PC-9 (cell line): ENCODE results near the gene CD84. TPM values are rescaled to one million over a fixed set of nuclear protein-coding genes. Genes with fewer than 3 reads are reported as not detected.

Experiments
- BruUV-seq: library from RNA; stranded (reverse); fragments of 400-500 nt; replicated peaks from 2 replicates; lab custom pipeline; 2021; lab: Mats Ljungman, UMichigan
- CTCF ChIA-PET: fragments of 300-600 bp; sonication (Branson Sonifier 250); formaldehyde crosslinking; loops from one replicate; lab custom pipeline; 2022; ENCODE audit warnings: antibody characterized with exemption; lab: Charles Lee
- POLR2A ChIA-PET: fragments of 300-600 bp; sonication (Branson Sonifier 250); formaldehyde crosslinking; loops from one replicate; lab custom pipeline; 2022; ENCODE audit warnings: antibody characterized with exemption; ENCODE audit not compliant: unreplicated experiment; lab: Charles Lee
- DNase-seq, 2 experiments: peaks; one replicate each; pipeline versions ENCODE4 v3.0.0 to v3.0.0-alpha.2; 2015 to 2022; ENCODE audit warnings: mixed read lengths in 1 of 2
- H2AFZ ChIP-seq: fragments of 200-600 bp; sonication (generic); 2 replicates; pipeline ENCODE4 v1.8.1; 2017; ENCODE audit warnings: antibody characterized with exemption
- H3F3A ChIP-seq: fragments of 200-600 bp; sonication (generic); 2 replicates; pipeline ENCODE4 v1.8.1; 2017; ENCODE audit warnings: antibody characterized with exemption, mild to moderate bottlenecking, low read depth; ENCODE audit not compliant: insufficient read depth
- H3K27ac ChIP-seq: fragments of 200-600 bp; sonication (generic); 2 replicates; pipeline ENCODE4 v1.6.1; 2016; ENCODE audit warnings: mixed run types
- H3K27me3 ChIP-seq: fragments of 200-600 bp; sonication (generic); 2 replicates; pipeline ENCODE4 v1.6.1; 2016; ENCODE audit warnings: low read depth, mixed run types; ENCODE audit not compliant: insufficient read depth
- H3K36me3 ChIP-seq: fragments of 200-600 bp; sonication (generic); 2 replicates; pipeline ENCODE4 v1.6.1; 2016; ENCODE audit warnings: low read depth, mixed run types
- H3K4me1 ChIP-seq: fragments of 200-600 bp; sonication (generic); replicated peaks from 2 replicates; pipeline ENCODE4 v1.6.1; 2016; ENCODE audit warnings: mixed run types; ENCODE audit not compliant: insufficient read depth
- H3K4me2 ChIP-seq: fragments of 200-600 bp; sonication (generic); 2 replicates; pipeline ENCODE4 v1.6.1; 2017; ENCODE audit warnings: mixed run types
- H3K4me3 ChIP-seq: fragments of 200-600 bp; sonication (generic); 2 replicates; pipeline ENCODE4 v1.6.1; 2016; ENCODE audit warnings: mixed run types
- H3K79me2 ChIP-seq: fragments of 200-600 bp; sonication (generic); 2 replicates; pipeline ENCODE4 v1.6.1; 2017; ENCODE audit warnings: low read depth, mixed run types
- H3K9me2 ChIP-seq: fragments of 200-600 bp; sonication (generic); 2 replicates; pipeline ENCODE4 v1.8.1; 2017; ENCODE audit warnings: mild to moderate bottlenecking; ENCODE audit not compliant: insufficient read depth
- H3K9me3 ChIP-seq: fragments of 200-600 bp; sonication (generic); 2 replicates; pipeline ENCODE4 v1.8.1; 2016; ENCODE audit warnings: low read depth; ENCODE audit not compliant: insufficient read depth
- H4K20me1 ChIP-seq: fragments of 200-600 bp; sonication (generic); 2 replicates; pipeline ENCODE4 v1.8.1; 2017; ENCODE audit not compliant: insufficient read depth
- CTCF ChIP-seq: fragments of 200-600 bp; sonication (generic); conservative IDR thresholded peaks from 2 replicates; pipeline ENCODE4 v1.6.1; 2017; ENCODE audit warnings: mixed run types, antibody characterized with exemption, mild to moderate bottlenecking, moderate library complexity
- EZH2 ChIP-seq: fragments of 200-600 bp; sonication (generic); IDR thresholded peaks from 2 replicates; pipeline ENCODE4 v1.8.0; 2017; ENCODE audit warnings: antibody characterized with exemption, low read depth
- intact Hi-C: fragments of 100-400 bp; cut with micrococcal nuclease; formaldehyde crosslinking; loops from one replicate; pipeline ENCODE4 v1.10.0; 2022; ENCODE audit not compliant: unreplicated experiment
- total RNA-seq: library from RNA; stranded (reverse); gene quantifications from 2 replicates; pipeline ENCODE4 v1.2.3, GENCODE V29; 2021

The CD84 gene
- total RNA-seq, 1 experiment from 2014 or later, result not detected

DNA sequence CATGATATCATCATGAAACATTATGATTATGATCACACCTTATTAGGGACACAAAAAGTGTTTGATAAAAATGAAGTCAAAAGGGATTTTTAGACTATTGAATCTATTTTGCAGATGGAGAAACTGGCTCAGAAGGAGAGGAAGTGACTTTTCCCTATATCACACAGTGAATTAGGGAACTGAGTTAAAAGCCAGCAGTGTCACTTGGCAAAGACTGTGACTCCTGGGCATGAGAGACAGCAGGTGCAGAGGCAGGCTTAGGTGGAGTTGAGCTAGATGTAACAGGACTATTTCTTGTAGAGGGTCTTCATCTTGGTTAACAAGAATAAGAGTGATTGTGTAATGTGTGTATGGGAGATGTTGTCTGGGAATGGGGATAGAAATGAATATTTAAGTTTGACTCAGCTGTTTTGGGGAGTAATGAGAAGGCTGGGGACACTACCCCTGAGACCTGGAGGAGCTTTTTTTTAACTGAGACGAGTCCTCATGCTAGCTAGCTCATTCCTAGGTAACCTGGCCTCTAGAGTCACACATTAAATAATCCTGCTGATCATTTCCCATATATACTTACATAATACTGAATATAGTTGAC lies 1.0 kb upstream of the CD84 start:
- Histone ChIP-seq H3K27ac (no peak overlapping the region), H3K4me2 (no peak overlapping the region), H2AFZ (no peak overlapping the region), H3K4me1 (no peaks in the 10 kb centered on the region), H3K36me3 (no peaks in the 10 kb centered on the region), H3K4me3 (no peak overlapping the region), H4K20me1 (no peaks in the 10 kb centered on the region), H3K27me3 (peaks cover 10% of the 10 kb centered on the region; the same call in 1 of the 2 replicates), H3K9me2 (no peaks in the 10 kb centered on the region), H3K9me3 (no peaks in the 10 kb centered on the region), H3K79me2 (no peaks in the 10 kb centered on the region), H3F3A (no peaks in the 10 kb centered on the region)
- ChIA-PET CTCF (no interaction called here), POLR2A (no interaction called here)
- BruUV-seq, result no TSS peak
- DNase-seq, result no peak
- intact Hi-C loops, result no loop called here
- no peak for TF ChIP-seq EZH2
- no peak for TF ChIP-seq CTCF

- Histone ChIP-seq H3K4me3 (no peak overlapping the region), H3K27ac (no peak overlapping the region), H3F3A (no peaks in the 10 kb centered on the region), H3K79me2 (no peaks in the 10 kb centered on the region), H3K4me2 (no peak overlapping the region), H2AFZ (no peak overlapping the region), H3K9me2 (no peaks in the 10 kb centered on the region), H3K27me3 (peaks cover 10% of the 10 kb centered on the region; the same call in 1 of the 2 replicates), H3K36me3 (no peaks in the 10 kb centered on the region), H3K4me1 (no peaks in the 10 kb centered on the region), H3K9me3 (no peaks in the 10 kb centered on the region), H4K20me1 (no peaks in the 10 kb centered on the region)
- no peak for TF ChIP-seq CTCF
- TF ChIP-seq EZH2, result no peak
- no TSS peak for BruUV-seq
- POLR2A ChIA-PET, result no interaction called here
- CTCF ChIA-PET, result no interaction called here
- DNase-seq, result no peak
- intact Hi-C loops, result no loop called here
Measured at GRCh38 chr1:160578525-160579191, 638 bp downstream of the CD84 start.

DNA sequence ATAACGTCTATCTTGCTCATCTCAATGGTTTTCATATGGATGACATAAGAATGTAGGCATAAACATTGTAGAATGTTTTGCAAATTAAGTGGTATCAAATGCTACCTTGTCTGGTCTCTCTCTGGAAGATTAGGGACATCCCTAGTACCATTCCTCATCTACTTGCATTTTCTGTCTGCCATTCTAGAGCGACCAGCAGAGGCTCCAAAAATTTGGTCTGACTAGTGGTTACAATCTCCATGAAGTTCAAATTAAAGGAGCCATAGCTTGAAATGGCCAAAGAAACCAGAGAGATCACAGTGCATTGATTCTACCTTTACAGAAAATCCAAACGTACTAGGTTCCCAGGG lies 1.1 kb downstream of the CD84 start:
- H3K27ac ChIP-seq, result no peak overlapping the region
- ChIA-PET POLR2A (no interaction called here), CTCF (no interaction called here)
- H3K9me2 ChIP-seq, result no peaks in the 10 kb centered on the region
- H3K4me3 ChIP-seq, result no peak overlapping the region
- H3K4me1 ChIP-seq, result no peaks in the 10 kb centered on the region
- no peaks in the 10 kb centered on the region for H3K36me3 ChIP-seq
- intact Hi-C loops, result no loop called here
- no peaks in the 10 kb centered on the region for H3F3A ChIP-seq
- H3K9me3 ChIP-seq, result no peaks in the 10 kb centered on the region
- no peak overlapping the region for H3K4me2 ChIP-seq
- DNase-seq, result no peak
- H3K27me3 ChIP-seq, result peaks cover 10% of the 10 kb centered on the region; the same call in 1 of the 2 replicates
- no TSS peak for BruUV-seq
- H2AFZ ChIP-seq, result no peak overlapping the region
- H3K79me2 ChIP-seq, result no peaks in the 10 kb centered on the region
- H4K20me1 ChIP-seq, result no peaks in the 10 kb centered on the region
- TF ChIP-seq CTCF (no peak), EZH2 (no peak)
